Nephron progenitor cell (in vitro differentiated cells): ENCODE measurements around the gene TBC1D19.

Experiments used
- DNase-seq: peaks from one replicate; pipeline ENCODE4 v3.0.0; 2021
- H3K27ac Mint-ChIP-seq: 2 replicates; pipeline ENCODE4 v1.8.0; 2021; ENCODE audit warnings: mild to moderate bottlenecking, moderate library complexity, mixed read lengths
- H3K27me3 Mint-ChIP-seq: 2 replicates; pipeline ENCODE4 v1.8.0; 2021; ENCODE audit warnings: mild to moderate bottlenecking, low read depth, mixed read lengths; ENCODE audit not compliant: poor library complexity
- H3K36me3 Mint-ChIP-seq: 2 replicates; pipeline ENCODE4 v1.8.0; 2021; ENCODE audit warnings: low read depth, mixed read lengths
- H3K4me1 Mint-ChIP-seq: 2 replicates; pipeline ENCODE4 v1.8.0; 2021; ENCODE audit warnings: mixed read lengths
- H3K4me3 Mint-ChIP-seq: 2 replicates; pipeline ENCODE4 v1.8.0; 2021; ENCODE audit warnings: mild to moderate bottlenecking, moderate library complexity, mixed read lengths
- H3K9me3 Mint-ChIP-seq: 2 replicates; pipeline ENCODE4 v1.8.0; 2021; ENCODE audit warnings: mild to moderate bottlenecking, moderate library complexity, mixed read lengths
- TF ChIP-seq, protein P1 (sequence below): fragments of 200-600 bp; sonication (generic); IDR thresholded peaks from 2 replicates; pipeline ENCODE4 v1.5.0; 2021; ENCODE audit warnings: antibody characterized with exemption

TBC1D19 gene

DNA sequence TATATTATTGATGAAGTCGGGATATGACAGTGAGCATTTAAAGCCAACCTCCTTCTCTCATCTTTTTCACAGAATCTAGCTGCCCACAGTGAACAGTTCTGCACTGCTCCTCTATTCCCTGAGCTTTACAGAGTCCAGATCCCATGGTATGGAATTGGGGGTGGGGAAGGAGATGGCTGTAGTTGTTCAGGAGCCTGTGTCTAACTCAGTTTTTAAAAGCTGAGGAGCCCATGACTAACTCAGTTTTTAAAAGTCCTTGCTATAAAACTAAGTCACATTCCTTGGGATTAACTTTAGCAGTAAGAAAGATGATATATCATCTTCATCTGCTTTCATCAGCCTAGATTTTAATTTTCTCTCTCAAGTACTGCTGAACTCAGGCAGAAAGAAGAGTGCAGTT, 180.3 kb downstream of the TBC1D19 start:
- DNase-seq, result no peak
- Mint-ChIP-seq H3K4me3 (no peak overlapping the region), H3K9me3 (no peaks in the 10 kb centered on the region), H3K36me3 (peaks cover 20% of the 10 kb centered on the region), H3K4me1 (peaks cover 8% of the 10 kb centered on the region), H3K27ac (no peak overlapping the region), H3K27me3 (peaks cover 4% of the 10 kb centered on the region)
- TF ChIP-seq, protein P1, sequence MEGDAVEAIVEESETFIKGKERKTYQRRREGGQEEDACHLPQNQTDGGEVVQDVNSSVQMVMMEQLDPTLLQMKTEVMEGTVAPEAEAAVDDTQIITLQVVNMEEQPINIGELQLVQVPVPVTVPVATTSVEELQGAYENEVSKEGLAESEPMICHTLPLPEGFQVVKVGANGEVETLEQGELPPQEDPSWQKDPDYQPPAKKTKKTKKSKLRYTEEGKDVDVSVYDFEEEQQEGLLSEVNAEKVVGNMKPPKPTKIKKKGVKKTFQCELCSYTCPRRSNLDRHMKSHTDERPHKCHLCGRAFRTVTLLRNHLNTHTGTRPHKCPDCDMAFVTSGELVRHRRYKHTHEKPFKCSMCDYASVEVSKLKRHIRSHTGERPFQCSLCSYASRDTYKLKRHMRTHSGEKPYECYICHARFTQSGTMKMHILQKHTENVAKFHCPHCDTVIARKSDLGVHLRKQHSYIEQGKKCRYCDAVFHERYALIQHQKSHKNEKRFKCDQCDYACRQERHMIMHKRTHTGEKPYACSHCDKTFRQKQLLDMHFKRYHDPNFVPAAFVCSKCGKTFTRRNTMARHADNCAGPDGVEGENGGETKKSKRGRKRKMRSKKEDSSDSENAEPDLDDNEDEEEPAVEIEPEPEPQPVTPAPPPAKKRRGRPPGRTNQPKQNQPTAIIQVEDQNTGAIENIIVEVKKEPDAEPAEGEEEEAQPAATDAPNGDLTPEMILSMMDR, result no peak

DNA sequence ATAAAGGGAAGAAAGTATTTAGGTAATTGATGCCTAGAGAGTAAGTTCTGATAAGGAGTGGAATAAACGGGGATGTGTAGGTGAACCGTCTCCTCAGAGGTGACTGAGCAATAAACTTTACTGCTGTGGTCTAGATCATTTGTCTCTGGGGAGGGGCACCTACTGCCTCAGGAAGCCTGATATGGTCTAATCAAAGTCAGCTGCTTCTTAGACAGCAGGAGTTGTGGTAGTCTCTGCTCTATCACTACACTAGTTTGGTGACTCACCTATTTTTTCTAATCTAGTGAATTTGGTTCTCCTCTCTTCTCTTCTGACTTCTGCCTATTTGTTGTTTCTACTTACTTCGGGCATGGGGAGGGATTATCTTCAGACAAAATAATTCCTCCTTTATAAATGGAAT, 181.6 kb downstream of the TBC1D19 start:
- no peaks in the 10 kb centered on the region for H3K9me3 Mint-ChIP-seq
- TF ChIP-seq, protein P1, result no peak
- DNase-seq, result no peak
- peaks cover 8% of the 10 kb centered on the region for H3K4me1 Mint-ChIP-seq
- no peak overlapping the region for H3K27ac Mint-ChIP-seq
- H3K4me3 Mint-ChIP-seq, result no peak overlapping the region
- H3K27me3 Mint-ChIP-seq, result no peaks in the 10 kb centered on the region
- H3K36me3 Mint-ChIP-seq, result peaks cover 19% of the 10 kb centered on the region

DNA sequence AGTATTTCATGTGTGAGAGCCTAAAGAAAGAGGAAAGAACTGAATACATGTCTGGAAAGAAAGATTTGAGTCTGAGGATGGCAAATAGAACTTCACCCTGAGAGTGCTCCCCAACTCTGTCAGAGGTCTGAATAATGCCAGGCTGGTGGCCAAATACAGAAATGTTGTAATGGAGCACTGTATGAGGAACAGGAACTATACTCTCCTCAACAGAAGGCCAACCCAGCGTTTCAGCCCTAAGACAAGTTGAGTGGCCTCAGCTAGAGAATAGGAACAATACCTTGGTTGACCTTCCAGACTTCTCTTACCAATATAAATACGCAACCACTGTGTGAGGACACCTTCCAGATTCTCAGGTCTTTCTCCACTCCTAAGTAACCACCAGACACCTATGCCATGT, 182.3 kb downstream of the TBC1D19 start:
- Mint-ChIP-seq H3K36me3 (peaks cover 25% of the 10 kb centered on the region), H3K27ac (no peak overlapping the region), H3K4me3 (no peak overlapping the region), H3K9me3 (no peaks in the 10 kb centered on the region), H3K4me1 (peaks cover 8% of the 10 kb centered on the region), H3K27me3 (no peaks in the 10 kb centered on the region)
- TF ChIP-seq, protein P1, result no peak
- no peak for DNase-seq

DNA sequence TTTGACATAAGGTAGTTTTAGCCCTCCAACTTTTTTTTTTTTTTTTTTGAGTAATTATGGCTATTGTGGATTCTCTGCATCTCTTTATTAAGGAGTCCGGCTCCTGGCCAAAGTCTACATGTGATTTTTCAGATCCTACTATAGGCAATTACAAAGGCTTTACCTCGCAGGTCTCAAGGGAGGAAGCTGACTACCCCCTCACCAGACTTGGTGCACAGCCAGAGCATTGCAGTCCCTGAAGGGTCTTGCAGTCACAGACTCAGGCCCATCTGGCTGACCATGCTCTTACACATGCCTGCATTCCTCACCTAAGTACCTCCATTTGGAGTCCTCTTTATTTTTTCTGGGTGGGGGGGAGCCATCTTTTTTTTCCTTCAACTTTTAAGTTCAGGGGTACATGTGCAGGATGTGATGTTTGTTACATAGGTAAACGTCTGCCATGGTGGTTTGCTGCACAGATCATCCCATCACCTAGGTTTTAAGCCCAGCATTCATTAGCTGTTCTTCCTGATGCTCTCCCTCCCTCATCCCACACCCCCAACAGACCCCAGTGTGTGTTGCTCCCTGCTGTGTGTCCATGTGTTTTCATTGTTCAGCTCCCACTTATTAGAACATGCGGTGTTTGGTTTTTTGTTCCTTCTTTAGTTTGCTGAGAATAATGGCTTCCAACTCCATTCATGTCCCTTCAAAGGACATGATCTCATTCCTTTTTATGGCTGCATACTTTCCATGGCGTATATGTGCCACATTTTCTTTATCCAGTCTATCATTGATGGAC, 188.4 kb downstream of the TBC1D19 start:
- Mint-ChIP-seq H3K9me3 (peaks cover 14% of the 10 kb centered on the region), H3K27ac (no peak overlapping the region), H3K4me3 (no peak overlapping the region), H3K27me3 (no peaks in the 10 kb centered on the region), H3K4me1 (no peaks in the 10 kb centered on the region), H3K36me3 (peaks cover 61% of the 10 kb centered on the region)
- TF ChIP-seq, protein P1, result no peak
- no peak for DNase-seq

DNA sequence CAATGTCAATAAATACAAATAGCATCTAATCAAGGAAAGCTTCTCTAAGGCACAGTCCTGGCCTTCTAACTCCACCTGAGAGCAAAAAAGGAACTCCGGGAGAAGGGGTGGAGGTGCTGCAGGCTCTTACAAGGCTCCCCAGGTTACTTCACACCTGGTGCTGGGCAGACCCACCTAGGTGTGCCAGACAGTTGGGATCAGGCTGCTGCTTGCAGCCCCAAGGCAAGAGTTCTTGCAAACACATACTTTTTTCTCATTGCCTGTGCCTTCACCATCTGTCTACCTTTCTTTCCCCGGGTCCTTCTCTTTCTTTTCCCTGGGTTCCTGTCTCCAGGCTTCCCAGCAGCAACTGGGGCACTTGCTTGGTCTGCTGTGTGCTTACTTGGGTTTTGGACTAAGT, 195.3 kb downstream of the TBC1D19 start:
- TF ChIP-seq, protein P1, result no peak
- no peak for DNase-seq
- no peak overlapping the region for H3K27ac Mint-ChIP-seq
- no peak overlapping the region for H3K4me3 Mint-ChIP-seq
- peaks cover 4% of the 10 kb centered on the region for H3K27me3 Mint-ChIP-seq
- H3K4me1 Mint-ChIP-seq, result peaks cover 7% of the 10 kb centered on the region
- H3K36me3 Mint-ChIP-seq, result peaks cover 19% of the 10 kb centered on the region
- H3K9me3 Mint-ChIP-seq, result peaks cover 3% of the 10 kb centered on the region

DNA sequence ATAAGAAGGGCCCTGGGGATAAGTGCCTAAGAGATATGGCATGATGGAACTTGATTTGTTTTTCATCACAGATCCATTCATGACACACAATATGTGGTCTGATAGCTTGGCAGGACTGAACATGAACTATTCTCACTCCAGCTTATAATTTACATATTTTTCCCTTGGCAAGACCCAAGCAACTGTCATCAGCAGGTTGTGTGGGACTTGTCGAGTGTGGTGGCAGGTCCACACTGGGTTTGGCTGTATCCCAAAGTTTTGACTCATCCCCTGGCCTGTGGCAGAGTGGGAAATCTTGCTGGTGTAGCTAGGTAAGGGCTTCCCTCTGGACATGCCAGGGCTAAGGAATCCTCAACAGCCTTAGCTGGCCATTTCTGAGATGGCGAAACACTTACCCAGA, 195.8 kb downstream of the TBC1D19 start:
- Mint-ChIP-seq H3K36me3 (peaks cover 15% of the 10 kb centered on the region), H3K9me3 (no peaks in the 10 kb centered on the region), H3K27me3 (peaks cover 4% of the 10 kb centered on the region), H3K4me1 (peaks cover 7% of the 10 kb centered on the region), H3K4me3 (no peak overlapping the region), H3K27ac (no peak overlapping the region)
- TF ChIP-seq, protein P1, result no peak
- DNase-seq, result no peak
